Hepatocyte (in vitro differentiated cells): ENCODE results near the gene SHC3. TPM values are rescaled to one million over a fixed set of nuclear protein-coding genes. Genes with fewer than 3 reads are reported as not detected.
A peak's percentile ranks its signal among the peaks of the same experiment; 100 is the strongest.

Source experiments
- DNase-seq: peaks from one replicate; pipeline ENCODE4 v3.0.0-alpha.2; 2016; ENCODE audit warnings: low spot score
- H2AFZ ChIP-seq: fragments of 200-600 bp; sonication (generic); 2 replicates; pipeline ENCODE4 v1.6.0; 2016; ENCODE audit warnings: antibody characterized with exemption, mild to moderate bottlenecking
- H3K27ac ChIP-seq: fragments of 200-600 bp; sonication (generic); 2 replicates; pipeline ENCODE4 v1.5.1; 2016; ENCODE audit warnings: mild to moderate bottlenecking
- H3K27me3 ChIP-seq: fragments of 200-600 bp; sonication (generic); 2 replicates; pipeline ENCODE4 v1.6.1; 2016
- H3K36me3 ChIP-seq: fragments of 200-600 bp; sonication (generic); replicated peaks from 2 replicates; pipeline ENCODE4 v1.5.1; 2016; ENCODE audit warnings: low read depth; ENCODE audit not compliant: insufficient read depth
- H3K4me1 ChIP-seq: fragments of 200-600 bp; sonication (generic); 2 replicates; pipeline ENCODE4 v1.5.1; 2016; ENCODE audit warnings: mild to moderate bottlenecking, moderate library complexity; ENCODE audit not compliant: insufficient read depth
- H3K4me2 ChIP-seq: fragments of 200-600 bp; sonication (generic); 2 replicates; pipeline ENCODE4 v1.6.0; 2016
- H3K4me3 ChIP-seq: fragments of 200-600 bp; sonication (generic); 2 replicates; pipeline ENCODE4 v1.5.1; 2016; ENCODE audit warnings: mild to moderate bottlenecking
- H3K79me2 ChIP-seq: fragments of 200-600 bp; sonication (generic); 2 replicates; pipeline ENCODE4 v1.6.0; 2017; ENCODE audit warnings: mild to moderate bottlenecking
- H3K9me2 ChIP-seq: fragments of 200-600 bp; sonication (generic); replicated peaks from 2 replicates; pipeline ENCODE4 v1.6.0; 2017; ENCODE audit warnings: mild to moderate bottlenecking; ENCODE audit not compliant: insufficient read depth
- H3K9me3 ChIP-seq: fragments of 200-600 bp; sonication (generic); 2 replicates; pipeline ENCODE4 v1.5.1; 2016; ENCODE audit warnings: low read depth, mild to moderate bottlenecking
- H4K20me1 ChIP-seq: fragments of 200-600 bp; sonication (generic); 2 replicates; pipeline ENCODE4 v1.6.0; 2016; ENCODE audit warnings: mild to moderate bottlenecking; ENCODE audit not compliant: insufficient read depth, poor library complexity, severe bottlenecking
- CTCF ChIP-seq: fragments of 200-600 bp; sonication (generic); IDR thresholded peaks from 2 replicates; pipeline ENCODE4 v1.5.1; 2016; ENCODE audit warnings: antibody characterized with exemption, mild to moderate bottlenecking; ENCODE audit not compliant: poor library complexity
- EZH2 ChIP-seq: fragments of 200-600 bp; sonication (generic); IDR thresholded peaks from 2 replicates; pipeline ENCODE4 v1.6.1; 2016; ENCODE audit warnings: antibody characterized with exemption, mild to moderate bottlenecking, borderline replicate concordance
- EZH2phosphoT487 ChIP-seq: fragments of 200-600 bp; sonication (generic); IDR thresholded peaks from one replicate; pipeline ENCODE4 v1.6.1; 2018; ENCODE audit warnings: antibody characterized with exemption, mild to moderate bottlenecking, low read depth, moderate library complexity; ENCODE audit not compliant: unreplicated experiment, severe bottlenecking
- WGBS: methylation state at CpG from one replicate; pipeline ENCODE4 v1.1.6; 2016; ENCODE audit warnings: low lambda C conversion rate; ENCODE audit errors: missing lambda C conversion rate; 5-methylcytosine and 5-hydroxymethylcytosine counted together
- polyA plus RNA-seq: library from polyadenylated mRNA; unstranded; fragments of >200 nt; fragmentation: Nextera tagmentation; extraction: Ambion mirVana; gene quantifications from 2 replicates; pipeline ENCODE4 v1.2.1, GENCODE V29; 2016
- total RNA-seq: library from RNA; depleted of rRNA; stranded (reverse); fragments of >200 nt; gene quantifications from 2 replicates; pipeline ENCODE4 v1.2.3, GENCODE V29; 2014

Gene SHC3
- total and polyA plus RNA-seq, 2 experiments from 2014 or later: 1.5 to 1.8 TPM

GRCh38 chr9:89186960-89187359 lies 8.3 kb upstream of the SHC3 start:
- Histone ChIP-seq H3K27ac (no peak overlapping the region), H3K4me2 (no peak overlapping the region), H3K27me3 (no peaks in the 10 kb centered on the region), H2AFZ (no peak overlapping the region), H3K9me2 (no peaks in the 10 kb centered on the region), H4K20me1 (no peaks in the 10 kb centered on the region), H3K9me3 (no peaks in the 10 kb centered on the region), H3K36me3 (no peaks in the 10 kb centered on the region), H3K4me3 (no peak overlapping the region), H3K4me1 (no peaks in the 10 kb centered on the region), H3K79me2 (no peaks in the 10 kb centered on the region)
- TF ChIP-seq CTCF (no peak), EZH2phosphoT487 (no peak), EZH2 (no peak)
- WGBS: 85% methylated on average over 5 of the region's 5 CpGs
- DNase-seq: no peak

GRCh38 chr9:89185980-89186379 lies 7.4 kb upstream of the SHC3 start:
- no peaks in the 10 kb centered on the region for H3K9me2 ChIP-seq
- H3K36me3 ChIP-seq: no peaks in the 10 kb centered on the region
- H3K27me3 ChIP-seq: no peaks in the 10 kb centered on the region
- H3K4me2 ChIP-seq: no peak overlapping the region
- DNase-seq: peak; percentile 59
- 56% methylated on average over 5 of the region's 5 CpGs for WGBS
- no peaks in the 10 kb centered on the region for H3K4me1 ChIP-seq
- H4K20me1 ChIP-seq: no peaks in the 10 kb centered on the region
- H3K79me2 ChIP-seq: no peaks in the 10 kb centered on the region
- H3K27ac ChIP-seq: no peak overlapping the region
- H3K9me3 ChIP-seq: no peaks in the 10 kb centered on the region
- no peak overlapping the region for H3K4me3 ChIP-seq
- no peak for TF ChIP-seq EZH2phosphoT487
- no peak overlapping the region for H2AFZ ChIP-seq

- TF ChIP-seq EZH2phosphoT487 (no peak), EZH2 (no peak), CTCF (no peak)
- Histone ChIP-seq H3K4me2 (no peak overlapping the region), H3K79me2 (no peaks in the 10 kb centered on the region), H4K20me1 (no peaks in the 10 kb centered on the region), H3K4me1 (peaks cover 17% of the 10 kb centered on the region), H3K9me2 (no peaks in the 10 kb centered on the region), H3K27ac (no peak overlapping the region), H3K27me3 (no peaks in the 10 kb centered on the region), H2AFZ (no peak overlapping the region), H3K4me3 (no peak overlapping the region), H3K36me3 (no peaks in the 10 kb centered on the region), H3K9me3 (no peaks in the 10 kb centered on the region)
- DNase-seq: no peak
- 79% methylated on average over 3 of the region's 3 CpGs for WGBS
Measured at GRCh38 chr9:89183146-89183545, 4.5 kb upstream of the SHC3 start.

GRCh38 chr9:89182369-89182768 lies 3.8 kb upstream of the SHC3 start:
- H3K9me2 ChIP-seq: no peaks in the 10 kb centered on the region
- H4K20me1 ChIP-seq: no peaks in the 10 kb centered on the region
- WGBS: 93% methylated on average over 10 of the region's 10 CpGs
- H3K27ac ChIP-seq: no peak overlapping the region
- no peak overlapping the region for H2AFZ ChIP-seq
- no peaks in the 10 kb centered on the region for H3K79me2 ChIP-seq
- H3K4me1 ChIP-seq: peaks cover 21% of the 10 kb centered on the region
- no peak overlapping the region for H3K4me3 ChIP-seq
- TF ChIP-seq EZH2phosphoT487 (no peak), EZH2 (no peak), CTCF (no peak)
- H3K36me3 ChIP-seq: no peaks in the 10 kb centered on the region
- no peak for DNase-seq
- H3K27me3 ChIP-seq: peaks cover 4% of the 10 kb centered on the region
- H3K9me3 ChIP-seq: no peaks in the 10 kb centered on the region
- H3K4me2 ChIP-seq: no peak overlapping the region
